CD4-positive, alpha-beta T cell treated with Interleukin-4 for 4 hours (primary cell): Measurements from ENCODE around the gene TCF7L2.

Experiments
- DNase-seq: peaks from one replicate; pipeline ENCODE4 v3.0.0-alpha.2; 2020

TCF7L2 gene

GRCh38 chr10:113025487-113025886, 75.4 kb downstream of the TCF7L2 start:
- no peak for DNase-seq

DNA sequence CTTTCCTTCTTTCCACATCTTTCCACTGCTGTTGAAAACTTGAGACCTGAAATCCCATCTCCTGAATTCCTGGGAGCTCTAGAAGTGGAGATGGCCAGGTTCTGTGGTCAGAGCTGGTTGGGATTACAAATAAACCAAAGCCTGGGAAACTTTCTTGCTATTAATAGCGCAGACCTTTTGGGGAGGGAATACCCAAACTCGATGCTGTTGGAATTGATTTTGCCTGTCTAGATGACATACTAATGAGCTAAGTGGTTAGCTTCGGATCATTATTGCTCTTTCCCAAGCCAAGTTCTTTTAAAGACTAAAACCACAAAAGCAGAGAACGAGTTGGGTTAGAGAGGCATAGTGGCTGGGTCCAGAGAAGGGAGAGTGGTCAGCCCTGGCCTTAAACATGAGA, 76.6 kb downstream of the TCF7L2 start:
- DNase-seq = no peak

- DNase-seq = no peak
These were observed 77.2 kb downstream of the TCF7L2 start for GRCh38 chr10:113027230-113027573.

DNA sequence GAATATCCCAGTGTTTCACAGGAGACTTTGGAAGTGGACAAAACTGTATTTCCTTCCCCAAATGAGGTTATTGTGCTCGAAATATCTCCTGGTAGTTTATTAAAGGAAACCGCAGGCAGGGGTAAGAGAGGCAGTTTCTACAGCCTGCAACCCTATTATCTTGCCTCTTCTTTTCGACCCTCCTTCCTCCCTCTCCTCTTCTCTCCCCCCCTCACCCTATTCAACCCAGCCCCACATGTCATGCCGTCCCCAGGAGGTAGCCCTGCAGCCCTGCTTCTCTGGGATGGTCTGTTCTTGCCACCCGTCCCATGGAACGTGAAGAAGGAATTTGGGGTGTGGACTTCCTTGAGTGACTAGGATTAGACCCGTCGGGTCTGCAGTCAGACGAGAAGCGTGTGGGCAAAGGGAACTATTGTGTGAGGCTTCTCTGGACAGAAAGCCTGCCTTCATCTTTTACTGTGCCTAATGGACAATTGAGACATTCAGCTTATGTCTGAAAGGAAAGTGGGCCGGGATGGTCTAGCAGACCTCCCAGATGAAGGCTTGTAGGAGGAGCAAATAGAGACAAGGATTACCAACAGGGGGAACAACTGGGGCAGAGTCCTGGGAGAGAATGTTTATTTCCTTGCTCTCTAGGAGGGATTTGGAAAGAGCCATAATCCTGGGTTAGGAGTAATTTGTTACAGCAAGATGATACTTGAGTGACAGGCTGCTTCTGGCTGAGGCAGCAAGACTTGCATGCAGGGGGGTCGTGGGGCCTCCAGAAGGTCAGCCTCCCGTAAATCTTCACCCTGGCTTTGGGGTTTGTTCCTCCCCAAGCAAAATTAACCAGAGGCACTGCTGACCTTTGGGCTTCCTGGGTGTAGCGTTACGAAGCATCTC, 77.8 kb downstream of the TCF7L2 start:
- no peak for DNase-seq

DNA sequence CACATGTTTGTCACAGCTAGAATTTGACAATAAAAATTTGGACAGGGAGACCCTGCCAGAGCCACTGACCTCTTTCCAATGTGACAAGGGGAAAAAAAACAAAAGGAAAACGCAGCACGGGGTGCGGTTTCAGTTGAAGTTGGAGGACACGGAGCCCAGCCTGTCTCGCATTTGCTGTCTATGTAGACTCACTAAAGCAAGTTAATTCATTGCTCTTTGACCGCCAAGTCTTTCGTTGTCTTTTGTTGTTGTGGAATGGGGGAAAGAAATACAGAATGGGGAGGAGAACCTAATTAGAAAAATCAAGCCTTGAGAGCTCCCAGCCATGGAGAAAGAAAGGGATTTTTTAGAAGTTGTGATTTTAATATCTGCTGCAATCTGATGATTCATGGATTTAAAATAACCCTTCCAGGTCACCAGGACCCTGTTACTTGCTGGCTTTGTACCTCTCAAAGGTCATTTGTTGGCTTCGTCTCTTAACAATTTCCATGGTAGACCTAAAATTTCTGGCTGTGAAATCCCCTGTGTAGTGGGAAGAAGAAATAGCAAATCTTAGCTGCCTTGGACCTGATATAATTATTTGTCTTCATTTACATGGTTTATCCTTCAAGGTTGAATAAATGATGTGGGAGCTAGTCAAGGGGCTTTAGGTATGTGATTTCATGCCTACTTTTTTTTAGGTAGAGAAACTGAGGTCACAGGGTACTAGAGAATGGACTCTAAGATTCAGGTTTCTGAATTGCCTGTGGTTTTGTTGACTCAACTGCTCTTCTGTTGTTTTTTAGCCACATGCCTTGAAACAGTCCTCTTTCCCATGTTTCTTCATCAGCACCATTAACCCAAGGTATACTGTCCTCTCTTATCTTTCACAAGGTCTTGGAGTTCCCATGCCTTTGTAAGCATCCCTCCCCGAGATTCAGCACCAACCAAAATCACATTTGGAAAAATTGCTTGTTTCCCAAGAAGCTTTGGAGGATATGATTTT, 78.7 kb downstream of the TCF7L2 start:
- DNase-seq = no peak

DNA sequence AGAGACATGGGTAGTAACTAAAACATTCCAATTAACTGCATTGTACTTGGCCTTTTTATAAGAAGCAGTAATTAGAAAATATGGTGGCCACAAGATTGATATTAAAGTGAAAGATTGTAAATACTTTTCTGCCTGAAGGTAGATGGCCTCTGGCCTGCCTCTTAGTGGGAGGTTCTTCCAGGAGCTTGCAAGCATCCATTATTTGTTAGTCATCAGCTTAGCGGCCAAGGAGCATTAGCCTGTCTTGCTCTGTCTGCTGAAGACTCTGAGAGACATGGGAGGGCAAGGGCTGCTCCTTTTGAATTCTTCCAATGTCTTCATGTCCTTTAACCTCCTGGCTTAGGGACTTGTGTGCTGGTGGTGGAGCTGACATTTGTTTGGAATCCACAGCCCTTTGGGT, 80.4 kb downstream of the TCF7L2 start:
- DNase-seq = no peak

DNA sequence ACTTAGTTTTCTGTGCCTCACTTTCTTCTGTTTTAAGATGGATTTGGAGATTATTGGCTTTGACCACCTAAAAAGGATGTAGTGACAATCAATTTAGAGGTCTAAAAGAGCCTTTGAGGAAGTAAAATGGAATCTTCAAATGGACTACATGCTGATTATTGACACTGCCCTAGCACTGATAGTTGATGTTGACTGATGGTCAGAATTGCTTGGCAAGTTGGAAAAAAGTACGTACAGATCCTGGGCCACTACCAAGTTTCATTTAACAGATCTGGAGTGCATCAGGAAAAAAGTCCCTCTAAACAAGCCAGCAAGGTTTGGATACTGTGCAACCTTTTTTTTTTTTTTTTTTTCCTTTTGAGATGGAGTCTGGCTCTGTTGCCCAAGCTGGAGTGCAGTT, 81.1 kb downstream of the TCF7L2 start:
- DNase-seq = no peak

DNA sequence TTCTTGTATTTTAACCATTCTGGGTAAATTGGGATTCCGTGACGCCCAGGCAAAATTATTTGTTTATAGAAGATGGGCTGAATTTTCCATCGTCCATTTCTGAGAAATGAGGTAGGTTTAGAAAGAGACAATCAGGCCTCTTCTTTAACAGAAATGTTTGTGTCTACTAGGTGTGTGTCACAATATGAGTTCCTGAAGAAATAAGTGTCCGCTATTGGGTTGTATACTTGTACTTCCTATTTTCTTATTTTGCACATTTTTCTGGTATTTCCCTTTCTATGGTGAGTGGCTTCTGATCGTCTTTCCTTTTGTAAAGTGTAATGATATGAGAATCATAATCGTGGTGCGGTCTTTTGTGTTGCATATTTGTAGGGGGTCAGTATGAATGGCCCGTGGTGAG, 83.9 kb downstream of the TCF7L2 start:
- DNase-seq = no peak

DNA sequence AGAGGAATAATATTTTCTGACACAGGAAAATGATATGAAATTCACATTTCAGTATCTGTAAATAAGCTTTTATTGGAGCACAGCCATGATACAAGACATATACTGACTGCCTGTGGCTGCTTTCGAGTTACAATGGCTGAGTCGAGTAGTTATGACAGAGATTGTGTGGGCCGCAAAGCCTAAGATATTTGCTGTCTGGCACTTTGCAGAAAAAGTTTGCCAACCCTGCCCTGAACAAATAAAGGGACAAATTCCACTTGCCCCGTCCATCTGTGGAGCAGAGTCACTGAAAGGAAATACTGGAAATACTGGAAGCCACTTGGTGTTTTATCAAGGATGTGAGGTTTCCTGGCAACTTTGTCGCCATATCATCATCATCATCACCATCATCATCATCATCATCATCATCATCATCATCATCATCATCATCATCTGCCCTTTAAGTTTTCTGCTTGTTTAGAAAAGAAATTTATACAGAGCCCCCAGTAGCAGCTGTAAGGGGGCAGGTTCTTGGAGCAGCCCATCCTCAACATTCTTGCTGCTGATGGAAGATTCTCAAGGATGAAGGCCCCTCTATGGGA, 85.8 kb downstream of the TCF7L2 start:
- DNase-seq = no peak

GRCh38 chr10:113036619-113037018, 86.6 kb downstream of the TCF7L2 start:
- no peak for DNase-seq

DNA sequence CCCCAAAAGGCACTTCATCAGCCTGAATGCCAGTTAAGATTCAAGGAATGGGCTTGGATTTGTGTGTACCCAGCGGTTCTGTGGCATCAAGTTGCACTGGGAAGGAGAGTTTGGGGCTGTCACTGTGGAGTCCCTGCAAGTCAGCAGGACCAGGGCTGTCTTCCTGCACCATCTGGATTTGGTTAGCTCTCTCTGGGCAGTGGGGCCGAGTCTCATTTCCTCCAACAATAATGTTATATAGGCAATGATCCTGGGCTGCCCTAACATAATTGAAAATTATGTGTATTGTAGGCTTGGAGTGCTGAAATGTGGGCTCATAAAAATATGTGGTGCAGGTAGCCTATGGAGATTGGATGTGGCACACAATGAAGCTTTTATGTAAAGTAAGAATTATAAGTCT, 87.2 kb downstream of the TCF7L2 start:
- DNase-seq = no peak

DNA sequence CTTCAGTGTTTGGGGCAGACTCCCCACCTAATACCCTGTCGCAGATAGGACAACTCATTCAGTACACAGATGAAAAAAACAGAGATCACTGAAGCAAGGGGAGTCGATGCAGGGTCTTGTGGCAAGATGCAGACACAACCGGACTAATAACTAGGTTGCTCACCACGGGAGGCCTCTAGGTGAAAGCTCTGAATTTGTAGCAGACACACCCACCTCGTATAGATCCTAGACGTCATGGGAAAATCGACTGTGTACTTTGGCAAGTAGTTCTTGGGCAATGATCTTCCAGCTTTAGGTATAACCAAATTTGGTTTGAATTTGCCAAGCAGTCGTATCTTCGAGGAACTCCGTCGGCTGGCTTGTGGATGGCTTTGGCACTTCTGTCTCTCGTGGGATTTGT, 88.1 kb downstream of the TCF7L2 start:
- no peak for DNase-seq

DNA sequence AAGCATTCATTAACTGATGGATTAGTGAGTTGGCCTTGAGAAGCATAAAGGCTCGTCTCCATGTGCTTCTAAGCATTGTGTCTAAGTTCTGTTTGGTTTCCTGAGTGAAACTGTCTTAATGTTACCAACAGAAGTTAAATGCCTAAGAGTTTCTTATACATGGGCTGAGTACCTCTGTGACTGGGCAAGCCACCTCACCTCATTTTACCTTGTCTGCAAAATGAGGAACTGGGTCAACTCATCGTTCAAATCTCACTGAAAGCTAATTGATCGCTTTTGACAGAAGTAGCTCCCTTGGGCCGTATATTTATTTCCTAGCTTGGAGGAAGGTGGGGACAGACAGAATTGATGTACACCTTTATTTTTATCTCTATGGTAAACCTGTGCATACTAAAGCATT, 88.9 kb downstream of the TCF7L2 start:
- DNase-seq = no peak

DNA sequence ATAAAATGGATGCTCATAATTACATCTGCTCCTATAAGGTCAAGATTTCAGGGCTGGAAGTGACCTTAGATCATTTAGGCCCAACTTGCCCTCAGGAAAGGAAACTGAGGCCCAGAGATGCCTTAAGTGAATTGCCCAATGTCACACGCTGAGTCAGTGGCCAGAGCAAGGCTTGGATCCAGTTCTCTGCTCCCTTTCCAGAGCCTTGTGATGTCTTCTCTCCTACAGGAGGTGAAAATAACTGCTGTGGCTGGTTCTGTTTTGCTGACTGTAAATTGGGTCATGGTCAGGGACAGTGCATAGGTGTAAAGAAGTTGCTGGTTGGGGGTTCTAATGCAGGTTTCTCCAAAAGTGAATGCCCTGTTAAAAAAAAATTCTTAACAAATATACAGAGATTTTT, 91.3 kb downstream of the TCF7L2 start:
- DNase-seq = no peak

GRCh38 chr10:113041841-113042750, 92.0 kb downstream of the TCF7L2 start:
- DNase-seq = no peak

DNA sequence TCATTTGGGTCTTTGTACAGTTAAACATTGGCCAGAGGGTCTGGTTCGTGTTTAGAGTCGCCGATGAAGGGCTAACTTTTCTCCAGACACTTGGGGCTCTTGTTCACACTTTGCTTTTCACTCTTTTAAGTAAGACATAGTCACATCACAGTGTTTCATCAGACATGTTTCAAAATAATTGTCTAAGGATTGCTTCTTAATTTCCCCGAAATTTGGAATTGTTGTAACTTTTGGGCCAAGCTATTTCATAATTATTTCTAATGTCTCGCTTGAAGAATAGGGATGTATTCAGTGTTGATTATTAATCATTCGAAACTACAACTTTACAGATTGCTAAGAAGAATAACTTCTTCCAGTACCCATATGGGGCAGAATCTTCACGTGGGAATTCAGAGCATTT, 92.8 kb downstream of the TCF7L2 start:
- no peak for DNase-seq

DNA sequence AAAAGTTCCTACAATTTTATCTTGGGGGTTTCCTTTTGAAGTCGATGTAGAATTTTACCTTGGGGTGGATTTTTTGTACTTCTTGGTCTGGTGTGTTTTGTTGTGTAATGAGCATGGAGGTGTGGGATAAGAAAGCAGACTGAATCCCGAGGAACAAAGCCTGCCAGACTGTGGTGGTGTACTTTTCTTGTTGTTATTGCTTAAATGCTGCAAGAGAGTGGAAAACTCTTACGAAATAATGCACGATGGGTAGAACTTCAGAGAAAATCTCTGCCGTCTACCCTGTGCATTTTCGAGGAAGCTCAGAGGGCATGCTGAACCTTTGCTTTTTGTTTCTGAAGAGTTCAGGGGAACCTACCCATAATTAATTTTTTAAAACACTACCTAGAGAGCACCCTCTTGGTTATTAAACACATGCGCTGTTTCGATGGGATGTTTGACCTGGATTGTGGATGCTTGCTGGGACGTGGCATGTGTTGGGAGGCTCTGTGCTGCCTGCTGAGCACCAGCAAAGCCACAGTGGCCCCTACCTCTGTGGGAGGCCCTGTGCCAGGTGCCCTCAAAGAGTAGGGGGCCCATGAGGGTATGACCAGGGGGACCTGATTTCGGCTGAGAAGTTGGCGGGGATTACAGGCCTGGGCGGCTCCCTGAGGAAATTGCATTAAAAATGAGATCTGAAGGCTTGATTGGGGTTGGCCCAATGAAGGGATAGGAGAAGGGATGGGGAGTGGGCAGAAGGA, 94.1 kb downstream of the TCF7L2 start:
- DNase-seq = no peak

DNA sequence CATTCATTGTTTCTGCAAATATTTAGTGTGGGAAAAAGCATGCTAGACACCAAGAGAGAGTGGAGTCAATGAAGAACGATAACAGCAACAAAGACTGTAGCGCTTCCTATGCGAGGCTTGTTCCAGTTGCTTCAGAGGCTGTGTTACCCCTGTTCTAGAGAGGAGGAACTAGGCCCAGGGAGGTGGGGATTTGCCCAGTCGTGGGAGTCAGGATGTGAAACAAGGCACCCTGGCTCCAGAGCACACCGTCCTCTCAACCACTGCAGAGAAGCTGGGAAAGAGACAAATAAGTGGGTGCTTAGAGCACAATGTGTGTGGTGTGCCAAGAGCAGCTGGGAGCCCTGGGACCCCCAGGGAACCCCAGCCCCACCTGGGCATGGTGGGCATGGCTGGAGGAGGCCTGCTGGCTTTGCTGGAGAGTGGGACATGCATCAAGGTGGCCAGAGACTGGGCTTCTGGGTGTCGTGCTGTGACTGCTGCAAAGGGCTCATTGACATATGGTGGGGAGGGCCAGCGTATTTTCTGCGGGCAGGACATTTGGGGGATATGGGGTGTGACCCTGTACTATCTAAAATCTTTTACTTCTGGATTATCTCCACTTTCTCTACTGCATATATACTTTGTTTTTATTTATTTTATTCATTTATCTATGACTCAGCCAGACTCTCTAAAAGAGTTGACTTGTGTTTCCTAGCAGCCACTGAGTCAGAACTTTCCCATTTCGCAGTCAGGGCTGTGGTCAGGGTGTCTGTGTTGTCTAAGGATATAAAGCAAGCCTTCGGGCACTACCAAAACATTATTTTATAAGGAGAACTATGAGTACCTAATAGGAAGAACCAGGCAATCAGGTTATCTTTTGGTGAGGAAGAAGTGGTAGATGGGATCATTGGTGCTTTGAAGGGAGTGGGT, 95.4 kb downstream of the TCF7L2 start:
- DNase-seq = no peak

- no peak for DNase-seq
These were observed 97.1 kb downstream of the TCF7L2 start for GRCh38 chr10:113047151-113047550.

DNA sequence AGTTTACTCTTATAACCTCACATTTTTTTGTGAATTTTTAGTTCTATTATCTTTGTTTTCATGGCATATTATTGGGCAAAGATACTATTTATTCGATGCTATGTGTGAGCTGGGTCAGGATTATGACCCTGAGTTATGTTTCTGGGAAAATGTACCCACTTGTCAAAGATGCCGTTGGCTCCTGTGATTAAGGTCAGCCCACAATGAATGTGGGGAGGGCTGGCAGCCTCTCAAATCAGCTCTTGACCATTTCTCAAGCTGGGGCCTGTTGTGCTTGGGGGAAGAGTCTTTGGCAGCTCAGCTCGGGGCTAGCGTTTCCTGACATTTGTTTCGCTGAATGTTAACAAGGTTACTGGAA, 97.5 kb downstream of the TCF7L2 start:
- DNase-seq = no peak
